Glomerular visceral epithelial cell (primary cell): ENCODE data around the gene DAB1.

Experiments used
- DNase-seq: peaks from one replicate; pipeline ENCODE4 v3.0.0-alpha.2; 2016; ENCODE audit errors: extremely low spot score

The DAB1 gene

GRCh38 chr1:57411262-57411661, 12.6 kb downstream of the DAB1 start:
- peak; percentile 93 for DNase-seq

DNA sequence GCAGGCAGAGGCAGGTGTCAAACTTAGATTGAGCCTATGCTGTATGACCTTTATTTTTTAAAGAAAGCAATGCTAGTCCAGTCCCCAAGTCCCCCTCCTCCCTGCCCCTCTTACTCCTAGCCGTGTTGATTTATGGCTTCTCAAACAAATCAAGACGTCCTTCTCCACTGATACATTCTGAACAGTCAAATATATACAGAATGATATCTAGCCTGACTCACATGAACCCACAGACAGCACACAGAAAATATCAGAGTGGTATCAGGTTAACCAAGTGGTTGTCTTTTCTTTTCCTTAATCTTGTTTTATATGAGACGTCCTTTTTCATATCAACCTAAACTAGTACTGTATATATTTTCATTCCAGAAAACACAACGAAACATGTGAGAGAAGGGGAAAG, 13.4 kb downstream of the DAB1 start:
- DNase-seq: no peak

DNA sequence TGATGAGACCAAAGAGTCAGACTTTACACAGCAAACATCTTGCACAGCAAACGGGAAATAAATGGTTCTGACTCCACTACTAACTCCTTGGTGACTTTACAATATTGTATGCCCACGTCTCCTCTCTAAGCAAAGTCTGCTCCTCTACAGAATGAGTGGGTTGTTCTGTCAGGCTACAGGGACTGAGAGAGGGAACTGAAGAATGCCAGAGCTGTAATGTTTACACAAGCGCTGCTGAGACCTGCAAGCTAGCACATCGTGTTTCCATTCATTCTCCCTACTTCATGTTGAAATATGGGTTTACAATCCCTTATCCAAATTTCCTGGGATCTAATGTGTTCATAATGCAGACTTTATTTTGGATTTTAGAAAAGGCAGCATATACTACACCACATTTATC, 15.9 kb downstream of the DAB1 start:
- DNase-seq: no peak

- DNase-seq: no peak
These were observed 17.4 kb downstream of the DAB1 start for GRCh38 chr1:57406428-57406970.

GRCh38 chr1:57404884-57405283, 19.0 kb downstream of the DAB1 start:
- no peak for DNase-seq

DNA sequence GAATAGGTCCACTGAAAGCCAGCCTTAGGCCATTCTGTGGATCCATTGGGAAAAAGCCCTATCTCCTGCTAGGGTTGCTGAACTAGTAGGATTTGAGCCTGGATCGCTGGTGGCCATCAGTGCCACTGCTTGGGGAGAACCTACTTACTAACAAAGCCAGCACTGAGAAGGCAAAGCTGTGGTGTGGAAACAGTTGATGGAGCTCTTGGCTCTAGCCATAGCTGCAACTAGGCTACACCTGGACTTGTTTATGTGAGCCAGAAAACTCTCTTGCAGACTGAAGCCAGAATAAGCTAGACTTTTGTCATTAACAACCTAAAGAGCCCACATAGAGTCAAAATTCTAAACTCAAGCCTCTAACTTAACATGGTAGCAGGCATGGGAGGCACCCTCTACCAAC, 20.7 kb downstream of the DAB1 start:
- DNase-seq: no peak

DNA sequence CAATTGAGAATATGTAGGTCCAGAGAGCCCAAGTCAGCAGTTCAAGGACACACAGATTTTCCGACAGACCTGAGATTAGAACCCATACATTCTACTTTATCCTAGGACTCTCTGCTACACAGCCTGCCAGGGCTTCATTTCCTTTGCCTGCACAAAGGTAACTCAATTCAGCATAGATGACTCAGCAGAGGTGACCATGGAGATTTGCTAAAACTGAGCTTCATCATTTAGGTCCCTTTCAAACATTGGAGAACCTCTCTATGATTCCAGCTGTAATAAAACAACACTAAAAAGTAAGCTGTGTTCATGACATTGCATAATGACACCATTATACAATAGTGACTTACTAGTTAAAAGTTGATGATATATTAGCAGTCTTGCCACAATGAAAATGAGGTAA, 22.2 kb downstream of the DAB1 start:
- DNase-seq: no peak

DNA sequence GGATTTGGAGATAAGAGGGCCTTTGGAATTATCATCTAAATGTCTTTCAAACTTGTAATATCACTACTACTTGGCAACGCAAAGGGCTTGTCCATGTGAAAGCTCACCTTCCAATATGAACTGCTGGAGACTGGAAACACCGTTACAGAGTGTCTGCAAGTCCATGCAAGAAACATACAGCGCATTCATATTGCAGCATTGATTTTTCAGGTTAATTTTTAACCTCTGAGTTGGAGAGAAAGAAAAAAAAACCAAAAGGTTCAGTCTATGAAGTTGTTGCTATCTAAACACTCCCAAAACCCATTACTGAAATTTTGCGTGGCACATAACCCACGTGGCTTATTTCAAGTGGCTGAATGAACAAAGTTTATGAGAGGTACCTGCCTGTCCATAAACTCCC, 23.8 kb downstream of the DAB1 start:
- DNase-seq: no peak

DNA sequence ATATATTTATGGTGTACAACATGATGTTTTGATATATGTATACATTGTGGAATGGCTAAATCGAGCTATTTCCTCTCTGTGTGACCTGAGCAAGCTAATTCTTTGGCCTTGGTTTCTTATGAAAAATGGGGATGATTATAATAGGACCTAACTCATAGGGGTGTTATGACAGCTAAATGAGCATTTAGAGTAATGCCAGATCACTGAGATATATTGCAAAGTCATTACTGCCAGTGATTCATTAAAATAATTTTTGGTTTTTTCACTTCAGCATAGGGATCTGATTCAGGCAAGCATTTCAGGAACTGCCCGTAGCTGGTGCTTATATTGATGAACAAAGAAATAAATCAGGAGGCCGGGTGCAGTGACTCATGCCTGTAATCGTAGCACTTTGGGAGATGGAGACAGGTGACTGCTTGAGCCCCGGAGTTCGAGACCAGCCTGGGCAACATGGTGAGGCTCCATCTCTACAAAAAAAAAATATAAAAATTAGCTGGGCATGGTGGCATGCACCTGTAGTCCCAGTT, 30.7 kb downstream of the DAB1 start:
- no peak for DNase-seq

DNA sequence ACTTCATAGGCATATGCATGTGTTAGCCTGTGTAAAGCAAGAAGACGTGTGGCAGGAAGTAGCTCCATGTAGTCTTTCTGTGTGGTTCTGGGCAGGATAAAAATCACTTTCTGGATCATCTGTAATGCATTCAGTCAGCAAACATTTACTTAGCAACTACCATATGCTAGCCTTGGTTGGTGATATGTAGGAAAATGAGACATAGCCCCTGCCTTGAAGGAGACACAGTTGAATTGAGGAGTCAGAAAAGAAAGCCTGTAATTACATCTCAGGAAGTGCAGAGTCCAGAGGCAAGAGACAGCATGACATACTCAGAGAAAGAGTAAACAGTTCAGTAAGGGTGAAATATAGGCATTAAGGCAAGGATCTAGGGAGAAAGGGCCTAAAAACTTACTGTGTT, 38.5 kb downstream of the DAB1 start:
- DNase-seq: no peak

DNA sequence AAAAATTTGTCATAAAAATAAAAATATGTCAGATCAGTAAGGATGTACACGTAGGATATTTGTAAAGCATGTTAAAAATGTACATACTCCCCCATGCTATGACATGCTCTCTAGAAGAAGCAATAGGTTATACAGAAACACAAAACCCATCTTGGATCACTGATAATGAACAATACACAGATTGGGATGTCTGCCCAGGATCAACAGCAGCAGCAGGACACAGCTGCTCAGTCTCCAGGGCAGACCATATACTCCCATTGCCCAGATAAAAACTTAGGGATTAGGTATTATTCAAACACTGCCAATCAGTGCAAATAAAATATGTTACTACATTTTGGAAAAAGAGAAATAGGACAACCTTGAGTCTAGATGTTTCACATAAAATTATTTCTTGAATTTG, 39.0 kb downstream of the DAB1 start:
- no peak for DNase-seq

DNA sequence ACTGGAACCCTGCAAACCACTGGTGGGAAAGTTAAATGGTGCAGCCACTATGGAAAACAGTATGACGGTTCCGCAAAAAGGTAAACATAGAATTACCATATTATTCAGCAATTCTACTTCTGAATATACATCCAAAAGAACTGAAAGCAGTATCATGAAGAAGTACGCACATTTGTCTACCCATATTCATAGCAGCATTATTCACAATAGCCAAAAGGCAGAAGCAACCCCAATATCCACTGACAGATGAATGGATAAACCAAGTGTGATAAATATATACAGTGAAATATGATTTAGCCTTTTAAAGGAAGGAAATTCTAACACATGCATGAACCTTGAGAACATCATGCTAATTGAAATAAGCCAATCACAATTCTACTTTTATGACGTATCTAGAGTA, 39.6 kb downstream of the DAB1 start:
- DNase-seq: no peak

- no peak for DNase-seq
These were observed 42.0 kb downstream of the DAB1 start for GRCh38 chr1:57381871-57382270.

DNA sequence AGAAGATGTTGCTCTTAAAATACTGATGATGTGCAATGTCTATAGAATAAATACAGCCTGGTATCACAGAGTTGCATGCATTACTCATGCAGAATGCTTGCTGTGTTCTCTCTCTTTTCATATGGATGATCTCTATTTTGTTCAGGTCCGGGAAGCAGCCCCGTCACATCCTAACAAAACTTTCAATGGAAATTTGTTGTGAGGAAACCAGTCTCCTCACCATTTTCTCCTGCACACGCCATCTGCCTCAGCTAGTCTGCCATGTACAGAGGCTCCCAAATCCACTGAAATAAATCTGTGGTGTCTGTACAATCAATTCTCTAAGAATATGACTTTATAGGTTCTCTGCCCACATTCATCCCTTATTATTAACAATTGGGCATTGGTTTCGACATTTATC, 42.4 kb downstream of the DAB1 start:
- no peak for DNase-seq

- no peak for DNase-seq
These were observed 42.9 kb downstream of the DAB1 start for GRCh38 chr1:57380923-57381322.

DNA sequence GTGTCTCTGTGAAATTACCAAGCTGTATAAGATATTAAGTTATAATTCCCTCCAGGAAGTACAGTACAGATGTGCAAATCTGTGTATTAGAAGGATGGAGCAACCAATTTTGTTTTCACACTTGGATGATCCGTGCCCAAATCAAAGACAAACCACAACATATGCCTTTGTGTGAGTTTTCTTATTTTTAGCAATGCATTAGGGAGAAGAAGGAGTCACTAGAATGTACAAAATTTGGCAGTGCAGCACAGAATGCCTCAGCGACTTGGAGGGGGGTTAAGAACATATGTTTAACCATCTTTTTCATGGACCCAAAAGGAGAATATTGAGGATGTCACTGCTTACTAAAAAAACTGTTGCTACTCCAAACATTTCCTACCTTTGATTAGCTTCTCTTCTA, 45.3 kb downstream of the DAB1 start:
- no peak for DNase-seq

DNA sequence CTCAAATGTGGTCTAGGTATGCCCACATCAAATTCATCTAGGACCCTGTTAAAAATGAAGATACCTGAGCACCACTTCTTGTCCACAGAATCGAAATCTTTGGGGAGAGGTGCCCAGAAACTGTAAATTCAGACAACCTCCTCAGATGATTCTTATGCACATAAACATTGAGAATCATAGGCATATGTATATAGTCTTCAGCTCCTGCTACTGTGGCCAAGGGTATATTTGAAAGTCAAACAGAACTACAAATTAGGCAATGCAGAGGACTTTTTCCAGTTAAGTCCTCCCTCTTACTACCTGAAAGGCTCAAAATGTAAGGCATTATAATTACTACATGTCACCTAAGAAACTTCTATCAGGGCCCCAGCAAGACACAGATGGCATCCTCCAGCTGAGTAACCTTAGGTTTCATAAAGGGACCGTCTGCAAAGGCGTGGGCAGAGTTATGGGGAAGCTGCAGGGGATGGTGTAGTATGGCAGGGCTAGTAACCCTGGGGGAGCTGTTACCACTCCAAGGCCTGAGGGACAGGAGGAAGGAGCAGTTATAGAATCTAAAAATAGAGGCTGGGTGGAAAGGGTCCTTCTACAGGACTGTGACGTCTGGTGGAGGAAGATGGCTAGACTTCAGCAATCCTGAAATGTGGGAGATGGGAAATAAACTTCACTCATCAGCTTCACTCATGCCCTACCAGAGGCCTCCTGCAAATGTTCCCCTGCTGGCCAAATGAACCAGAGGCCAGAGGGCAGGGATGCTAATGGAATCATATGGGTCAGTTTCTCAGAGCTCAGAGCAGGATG, 46.3 kb downstream of the DAB1 start:
- no peak for DNase-seq

- no peak for DNase-seq
These were observed 47.8 kb downstream of the DAB1 start for GRCh38 chr1:57376041-57376440.

DNA sequence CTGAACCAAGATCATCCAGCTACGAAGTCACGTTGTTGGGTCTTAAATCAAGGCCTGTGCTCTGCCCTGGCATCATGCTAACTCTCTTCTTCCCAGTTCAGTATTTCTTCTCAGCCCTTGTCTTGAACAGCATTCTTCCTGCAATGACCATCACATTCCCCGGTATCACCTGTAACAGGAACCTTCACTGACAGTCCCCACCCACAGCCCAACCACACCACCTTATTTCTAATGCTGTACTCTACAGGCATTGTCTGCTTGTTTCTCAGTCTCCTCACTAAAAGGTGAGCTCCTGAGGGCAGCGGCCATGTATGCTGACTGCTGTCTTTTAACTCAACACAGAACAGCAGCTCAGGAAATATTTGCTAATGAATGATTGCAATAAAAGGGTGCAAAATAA, 54.0 kb downstream of the DAB1 start:
- DNase-seq: no peak

DNA sequence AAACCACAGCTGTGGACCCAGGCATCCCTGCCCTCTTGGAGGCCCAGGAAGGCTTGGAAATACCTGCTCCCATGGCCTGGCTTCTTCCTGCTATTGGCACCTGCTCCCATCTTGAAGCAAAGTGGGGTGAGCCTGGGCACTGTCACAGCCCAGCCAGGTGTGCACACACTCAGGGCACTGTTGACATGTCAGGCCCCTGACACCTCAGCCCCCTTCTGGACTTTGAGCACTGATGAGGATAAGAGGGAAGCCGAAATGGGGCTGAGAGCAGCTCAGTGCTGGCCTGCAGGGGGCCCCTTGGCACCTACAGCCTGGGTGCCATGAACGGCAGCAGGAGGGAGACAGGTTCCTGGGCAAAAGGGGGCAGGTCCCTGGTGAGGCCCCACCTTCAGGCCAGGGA, 55.9 kb downstream of the DAB1 start:
- no peak for DNase-seq

- no peak for DNase-seq
These were observed 60.2 kb downstream of the DAB1 start for GRCh38 chr1:57363643-57364042.

GRCh38 chr1:57363165-57363564, 60.7 kb downstream of the DAB1 start:
- DNase-seq: no peak

GRCh38 chr1:57362480-57362879, 61.4 kb downstream of the DAB1 start:
- no peak for DNase-seq

DNA sequence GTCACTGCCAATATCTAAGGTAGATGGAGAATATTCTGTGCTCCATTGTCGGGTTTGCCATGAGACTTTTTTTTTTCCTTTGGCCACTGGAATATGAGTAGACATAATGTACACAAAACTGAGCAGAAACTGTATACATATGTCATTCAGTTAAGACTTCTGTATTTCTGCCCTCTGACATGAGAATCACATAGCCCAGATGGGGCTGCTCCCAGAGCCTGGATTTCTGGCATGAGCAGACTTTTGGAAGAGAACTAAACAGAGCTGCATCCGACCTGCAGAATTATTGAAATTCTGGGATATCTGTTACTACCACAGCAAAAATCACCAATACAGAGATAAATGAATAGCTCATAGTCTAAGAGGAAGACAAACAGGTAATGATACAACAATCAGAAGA, 62.3 kb downstream of the DAB1 start:
- no peak for DNase-seq
